Measurements from ENCODE around the gene TANGO6.
"Not testable (repeated sequence)": the region's sequence is repeated elsewhere in the genome, so short reads cannot be mapped to it uniquely, and the experiment has no call there.

The TANGO6 gene

DNA sequence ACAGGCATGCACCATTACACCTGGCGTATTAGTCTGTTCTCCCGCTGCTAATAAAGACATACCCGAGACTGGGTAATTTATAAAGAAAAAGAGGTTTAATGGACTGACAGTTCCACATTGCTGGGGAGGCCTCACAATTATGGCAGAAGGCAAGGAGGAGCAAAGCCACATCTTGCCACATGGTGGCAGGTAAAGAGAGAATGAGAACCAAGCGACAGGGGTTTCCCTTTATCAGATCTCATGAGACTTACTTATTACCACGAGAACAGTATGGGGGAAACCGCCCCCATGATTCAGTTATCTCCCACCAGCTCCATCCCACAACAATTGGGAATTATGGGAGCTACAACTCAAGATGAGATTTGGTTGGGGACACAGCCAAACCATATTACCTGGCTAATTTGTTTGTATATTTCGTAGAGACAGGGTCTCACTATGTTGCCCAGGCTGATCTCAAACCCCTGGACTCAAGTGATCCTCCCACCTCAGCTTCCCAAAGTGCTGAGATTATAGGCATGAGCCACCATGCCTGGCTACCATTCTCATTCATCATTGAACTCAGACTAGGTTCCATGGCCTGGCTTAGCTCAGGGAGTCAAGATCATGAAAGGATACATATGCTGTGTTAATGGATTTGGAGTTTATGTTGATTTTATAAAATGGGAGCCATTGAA, 147.0 kb downstream of the TANGO6 start:
- peak; percentile 51 for DNase-seq
- in situ Hi-C loops (cut with HindIII; ENCODE audit: low pct_ligation_motif_present, low pct_unique_long_range_greater_than_20kb, low sequenced_read_pairs), result not testable (repeated sequence)

DNA sequence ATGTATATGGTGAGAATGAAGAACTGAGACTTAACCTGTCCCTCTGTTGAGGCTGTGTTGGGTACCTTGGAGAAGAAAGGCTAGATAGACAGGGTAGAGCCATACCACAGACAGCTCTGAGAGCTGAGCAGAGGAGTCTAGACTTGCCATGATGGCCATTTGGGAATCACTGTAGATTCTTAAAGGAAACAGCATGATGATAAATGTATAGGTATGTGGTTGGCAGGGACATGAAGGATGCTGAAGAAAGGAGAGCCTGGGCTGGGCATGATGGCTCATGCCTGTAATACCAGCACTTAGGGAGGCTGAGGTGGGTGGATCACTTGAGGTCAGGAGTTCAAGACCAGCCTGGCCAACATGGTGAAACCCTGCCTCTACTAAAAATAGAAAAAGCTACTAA, 147.7 kb downstream of the TANGO6 start:
- in situ Hi-C loops (cut with HindIII; ENCODE audit: low pct_ligation_motif_present, low pct_unique_long_range_greater_than_20kb, low sequenced_read_pairs), result no loop called here
- DNase-seq, result no peak

GRCh38 chr16:68992521-68992920, 149.2 kb downstream of the TANGO6 start:
- in situ Hi-C loops (cut with HindIII; ENCODE audit: low pct_ligation_motif_present, low pct_unique_long_range_greater_than_20kb, low sequenced_read_pairs), result no loop called here
- DNase-seq, result peak; percentile 81

DNA sequence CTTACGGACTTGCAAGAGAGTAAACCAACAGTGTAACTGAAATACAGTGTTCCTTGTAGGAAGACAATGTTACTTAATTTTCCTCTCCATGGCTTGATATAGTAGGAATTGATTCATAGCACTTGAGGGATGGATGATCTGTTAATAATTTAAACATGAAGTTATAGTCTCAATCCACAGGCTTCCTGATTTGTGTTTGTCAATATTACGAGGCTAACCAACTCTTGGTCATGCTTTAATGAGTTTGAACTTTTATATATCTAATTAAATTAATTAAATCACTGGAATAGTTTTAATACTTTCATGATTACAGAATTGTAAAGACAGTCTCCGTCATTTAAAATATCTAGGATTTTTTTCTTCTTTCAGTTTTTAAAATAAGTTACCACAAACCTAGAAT, 150.1 kb downstream of the TANGO6 start:
- in situ Hi-C loops (cut with HindIII; ENCODE audit: low pct_ligation_motif_present, low pct_unique_long_range_greater_than_20kb, low sequenced_read_pairs), result no loop called here

DNA sequence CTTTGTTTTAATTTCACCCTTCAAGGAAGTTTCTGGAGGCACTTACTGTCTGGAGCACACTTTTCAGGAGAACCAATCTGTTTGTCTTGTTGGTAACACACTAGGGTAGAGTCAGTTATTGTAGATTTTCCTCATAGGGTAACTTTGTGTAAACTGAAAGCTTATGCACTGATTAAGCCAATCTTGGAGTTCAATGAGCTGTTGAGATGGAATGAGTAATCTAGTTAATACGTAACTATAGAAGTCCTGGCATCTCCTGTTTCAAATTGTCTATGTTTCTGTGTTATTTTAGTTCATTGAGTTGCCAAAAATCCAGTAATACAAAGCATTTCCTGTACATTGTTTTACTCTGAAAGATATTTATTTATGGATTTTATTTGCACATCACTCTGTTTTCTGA, 150.6 kb downstream of the TANGO6 start:
- peak; percentile 97 for DNase-seq
- in situ Hi-C loops (cut with HindIII; ENCODE audit: low pct_ligation_motif_present, low pct_unique_long_range_greater_than_20kb, low sequenced_read_pairs), result no loop called here

More for the DNA sequence above, 150.1 kb downstream of the TANGO6 start:
- peak; percentile 51 for DNase-seq

DNA sequence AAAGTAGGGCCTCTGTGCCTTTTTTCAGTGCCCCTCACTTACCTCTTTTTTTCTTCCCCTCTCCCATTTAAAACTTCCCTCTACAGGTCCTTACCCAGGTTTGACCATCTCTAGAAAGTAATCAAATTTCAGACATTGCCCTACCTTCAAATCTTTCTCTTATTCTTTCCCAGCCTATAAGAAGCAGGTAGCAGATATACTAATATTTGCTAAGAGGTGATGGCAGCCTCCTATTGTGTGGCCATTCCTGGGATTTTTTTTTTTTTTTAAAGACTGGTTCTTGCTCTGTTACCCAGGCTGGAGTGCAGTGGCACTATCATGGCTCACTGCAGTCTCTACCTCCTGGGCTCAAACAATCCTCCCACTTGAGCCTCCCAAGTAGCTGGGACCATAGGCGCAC, 151.0 kb downstream of the TANGO6 start:
- DNase-seq, result peak; percentile 51
- in situ Hi-C loops (cut with HindIII; ENCODE audit: low pct_ligation_motif_present, low pct_unique_long_range_greater_than_20kb, low sequenced_read_pairs), result no loop called here

GRCh38 chr16:68995011-68995504, 151.7 kb downstream of the TANGO6 start:
- peak; percentile 89 for DNase-seq

GRCh38 chr16:68997564-68997963, 154.2 kb downstream of the TANGO6 start:
- no peak for DNase-seq
- in situ Hi-C loops (cut with HindIII; ENCODE audit: low pct_ligation_motif_present, low pct_unique_long_range_greater_than_20kb, low sequenced_read_pairs), result no loop called here

More at GRCh38 chr16:68995011-68995504, 151.7 kb downstream of the TANGO6 start:
- in situ Hi-C loops (cut with HindIII; ENCODE audit: low pct_ligation_motif_present, low pct_unique_long_range_greater_than_20kb, low sequenced_read_pairs), result no loop called here

- in situ Hi-C loops (cut with HindIII; ENCODE audit: low pct_ligation_motif_present, low pct_unique_long_range_greater_than_20kb, low sequenced_read_pairs), result no loop called here
- no peak for DNase-seq
These were observed 155.8 kb downstream of the TANGO6 start for GRCh38 chr16:68999114-68999513.

DNA sequence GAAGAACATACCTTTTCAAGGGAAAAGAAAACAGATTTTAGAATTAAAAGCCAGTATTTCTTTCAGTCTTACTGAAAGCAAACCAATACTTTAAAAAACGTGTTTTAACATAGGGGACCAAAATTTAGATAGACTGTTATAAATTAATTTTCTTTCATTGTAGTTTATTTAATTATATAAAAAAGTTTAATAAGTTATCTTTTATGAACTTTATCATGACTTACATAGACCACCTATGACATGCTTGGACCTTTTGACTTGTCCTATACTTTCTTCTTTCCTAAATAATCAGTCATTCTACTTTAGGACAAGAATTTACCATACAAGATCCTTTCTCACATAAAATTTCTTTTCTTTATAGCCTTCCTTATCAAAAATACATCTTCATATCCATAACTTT, 160.2 kb downstream of the TANGO6 start:
- peak; percentile 48 for DNase-seq
- in situ Hi-C loops (cut with HindIII; ENCODE audit: low pct_ligation_motif_present, low pct_unique_long_range_greater_than_20kb, low sequenced_read_pairs), result no loop called here

- in situ Hi-C loops (cut with HindIII; ENCODE audit: low pct_ligation_motif_present, low pct_unique_long_range_greater_than_20kb, low sequenced_read_pairs), result no loop called here
- DNase-seq, result peak; percentile 65
These were observed 162.5 kb downstream of the TANGO6 start for GRCh38 chr16:69005641-69006355.

DNA sequence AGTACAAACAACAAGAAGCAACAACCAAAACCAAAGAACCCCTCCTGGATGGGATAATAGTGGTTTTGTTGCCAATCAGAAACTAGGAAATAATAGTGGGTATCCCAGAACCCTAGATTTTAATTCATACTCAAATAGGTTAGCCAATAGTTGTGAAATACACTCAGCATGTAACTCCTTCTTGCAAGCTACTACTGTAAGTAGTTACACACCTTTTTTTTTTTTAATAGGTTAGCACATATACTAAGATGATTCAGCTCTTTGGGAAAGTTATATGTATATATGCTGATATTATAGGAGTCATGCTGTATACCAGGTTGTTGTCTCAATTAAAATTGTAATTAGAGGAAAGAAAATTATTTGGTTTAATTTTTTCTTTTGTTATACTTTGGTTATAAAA, 169.6 kb downstream of the TANGO6 start:
- in situ Hi-C loops (cut with HindIII; ENCODE audit: low pct_ligation_motif_present, low pct_unique_long_range_greater_than_20kb, low sequenced_read_pairs), result no loop called here
- DNase-seq, result no peak

DNA sequence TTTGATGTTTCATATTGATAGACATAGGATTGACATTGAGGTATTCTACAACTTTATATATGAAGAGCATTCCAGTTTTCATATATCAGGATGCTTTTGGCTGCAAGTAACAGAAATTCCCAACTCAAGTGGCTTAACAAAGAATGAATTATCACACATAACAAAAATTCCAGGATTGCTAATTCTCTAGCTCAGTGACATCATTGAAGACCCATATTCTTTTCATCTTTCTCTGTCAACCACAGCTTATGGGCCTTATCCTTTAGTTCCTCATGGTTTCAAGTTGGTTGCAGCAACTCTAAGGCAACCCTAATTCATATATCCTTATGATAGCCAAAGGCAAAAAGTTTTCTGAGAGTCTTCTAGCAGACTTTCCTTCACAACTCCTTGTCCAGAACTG, 170.7 kb downstream of the TANGO6 start:
- DNase-seq, result no peak
- in situ Hi-C loops (cut with HindIII; ENCODE audit: low pct_ligation_motif_present, low pct_unique_long_range_greater_than_20kb, low sequenced_read_pairs), result no loop called here

- no peak for DNase-seq
- in situ Hi-C loops (cut with HindIII; ENCODE audit: low pct_ligation_motif_present, low pct_unique_long_range_greater_than_20kb, low sequenced_read_pairs), result no loop called here
These were observed 171.5 kb downstream of the TANGO6 start for GRCh38 chr16:69014811-69015210.

- in situ Hi-C loops (cut with HindIII; ENCODE audit: low pct_ligation_motif_present, low pct_unique_long_range_greater_than_20kb, low sequenced_read_pairs), result no loop called here
- DNase-seq, result peak; percentile 80
These were observed 173.9 kb downstream of the TANGO6 start for GRCh38 chr16:69017036-69017783.

DNA sequence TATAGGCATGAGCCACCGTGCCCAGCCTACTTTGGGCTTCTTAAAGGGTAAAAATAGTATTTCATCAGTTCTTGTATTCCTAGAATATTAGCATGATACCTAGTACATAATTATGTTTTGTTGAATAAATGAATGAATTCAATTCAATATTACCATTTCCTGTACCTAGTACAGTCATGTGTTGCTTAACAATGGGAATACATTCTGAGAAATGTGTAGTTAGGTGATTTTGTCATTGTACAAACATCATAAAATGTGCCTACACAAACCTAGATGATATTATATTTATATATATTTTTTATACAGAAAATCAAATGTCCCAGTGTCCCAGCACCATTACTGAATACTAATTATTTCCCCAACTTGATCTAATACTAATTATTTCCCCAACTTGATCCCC, 176.5 kb downstream of the TANGO6 start:
- in situ Hi-C loops (cut with HindIII; ENCODE audit: low pct_ligation_motif_present, low pct_unique_long_range_greater_than_20kb, low sequenced_read_pairs), result no loop called here

GRCh38 chr16:69029121-69029520, 185.8 kb downstream of the TANGO6 start:
- no peak for DNase-seq

More for the DNA sequence above, 176.5 kb downstream of the TANGO6 start:
- no peak for DNase-seq

GRCh38 chr16:69031877-69032301, 188.6 kb downstream of the TANGO6 start:
- DNase-seq, result no peak
- in situ Hi-C loops (cut with HindIII; ENCODE audit: low pct_ligation_motif_present, low pct_unique_long_range_greater_than_20kb, low sequenced_read_pairs), result no loop called here

More at GRCh38 chr16:69029121-69029520, 185.8 kb downstream of the TANGO6 start:
- in situ Hi-C loops (cut with HindIII; ENCODE audit: low pct_ligation_motif_present, low pct_unique_long_range_greater_than_20kb, low sequenced_read_pairs), result no loop called here

Data from ACHN (cell line).